OCI-LY7 (cell line): ENCODE measurements around the gene IL15RA. TPM values are rescaled to one million over a fixed set of nuclear protein-coding genes. Genes with fewer than 3 reads are reported as not detected.
"Not testable (repeated sequence)": the region's sequence is repeated elsewhere in the genome, so short reads cannot be mapped to it uniquely, and the experiment has no call there.

Experiments
- BruUV-seq: library from RNA; stranded (reverse); fragments of 400-500 nt; replicated peaks from 2 replicates; lab custom pipeline; 2021; lab: Mats Ljungman, UMichigan
- CTCF ChIA-PET: fragments of 300-600 bp; sonication (Branson Sonifier 250); formaldehyde crosslinking; loops from one replicate; lab custom pipeline; 2022; ENCODE audit warnings: antibody characterized with exemption; ENCODE audit not compliant: unreplicated experiment; lab: Charles Lee
- POLR2A ChIA-PET: fragments of 300-600 bp; sonication (Branson Sonifier 250); formaldehyde crosslinking; loops from one replicate; lab custom pipeline; 2022; ENCODE audit warnings: antibody characterized with exemption; lab: Charles Lee
- DNase-seq: peaks from one replicate; pipeline ENCODE4 v3.0.0-alpha.2; 2015; ENCODE audit warnings: low spot score
- H2AFZ ChIP-seq: fragments of 200-600 bp; sonication (generic), shearing (Covaris generic); 2 replicates; pipeline ENCODE4 v1.6.1; 2014; ENCODE audit warnings: mild to moderate bottlenecking, antibody characterized with exemption, low read length, moderate library complexity
- H3K27ac ChIP-seq: fragments of 200-600 bp; sonication (generic); 2 replicates; pipeline ENCODE4 v1.5.1; 2014; ENCODE audit warnings: mixed run types, low read depth, mild to moderate bottlenecking, moderate library complexity, low read length, inconsistent platforms; ENCODE audit not compliant: poor library complexity, severe bottlenecking
- H3K36me3 ChIP-seq: fragments of 200-600 bp; sonication (generic); 2 replicates; pipeline ENCODE4 v1.6.1; 2014; ENCODE audit warnings: mild to moderate bottlenecking, antibody characterized with exemption, low read length, moderate library complexity, mixed read lengths; ENCODE audit not compliant: insufficient read depth
- H3K4me1 ChIP-seq: fragments of 200-600 bp; sonication (generic); 2 replicates; pipeline ENCODE4 v1.5.1; 2014; ENCODE audit warnings: mild to moderate bottlenecking, low read length; ENCODE audit not compliant: insufficient read depth, poor library complexity, severe bottlenecking
- H3K4me2 ChIP-seq: fragments of 200-600 bp; sonication (generic); 2 replicates; pipeline ENCODE4 v1.6.1; 2014; ENCODE audit warnings: mild to moderate bottlenecking, low read length
- H3K4me3 ChIP-seq: fragments of 200-600 bp; sonication (generic); 2 replicates; pipeline ENCODE4 v1.5.1; 2014; ENCODE audit warnings: mild to moderate bottlenecking, low read depth, low read length; ENCODE audit not compliant: poor library complexity, severe bottlenecking
- H3K79me2 ChIP-seq: fragments of 200-600 bp; sonication (generic); 2 replicates; pipeline ENCODE4 v1.6.1; 2016; ENCODE audit warnings: low read depth, mild to moderate bottlenecking, low read length, moderate library complexity, mixed read lengths; ENCODE audit not compliant: insufficient read depth
- H3K9me2 ChIP-seq: fragments of 200-600 bp; sonication (generic); 2 replicates; pipeline ENCODE4 v1.6.1; 2016; ENCODE audit warnings: mild to moderate bottlenecking, low read length, mixed read lengths; ENCODE audit not compliant: insufficient read depth
- H3K9me3 ChIP-seq: fragments of 200-600 bp; sonication (generic); 2 replicates; pipeline ENCODE4 v1.6.1; 2014; ENCODE audit warnings: mild to moderate bottlenecking, mixed run types, low read length, mixed read lengths
- H4K20me1 ChIP-seq: fragments of 200-600 bp; sonication (generic); 2 replicates; pipeline ENCODE4 v1.6.1; 2014; ENCODE audit warnings: mild to moderate bottlenecking, antibody characterized with exemption, low read length, moderate library complexity, mixed read lengths; ENCODE audit not compliant: insufficient read depth
- CTCF ChIP-seq: fragments of 200-600 bp; sonication (generic); conservative IDR thresholded peaks from 2 replicates; pipeline ENCODE4 v1.5.1; 2014; ENCODE audit warnings: mild to moderate bottlenecking, antibody characterized with exemption, low read length, moderate library complexity, mixed read lengths
- EZH2phosphoT487 ChIP-seq: fragments of 200-600 bp; sonication (generic); IDR thresholded peaks from 2 replicates; pipeline ENCODE4 v1.6.1; 2018; ENCODE audit warnings: low read depth, borderline replicate concordance, mild to moderate bottlenecking, mixed run types, antibody characterized with exemption, low read length, moderate library complexity, mixed read lengths
- intact Hi-C: fragments of 100-400 bp; cut with micrococcal nuclease; formaldehyde crosslinking; loops from one replicate; pipeline ENCODE4 v1.10.0; 2022; ENCODE audit not compliant: unreplicated experiment
- total RNA-seq, 2 experiments: library from RNA; depleted of rRNA in 1 of 2; stranded (reverse); fragments of >200 nt in 1 of 2; shearing (Covaris generic) in 1 of 2; gene quantifications; 2 replicates each; pipeline ENCODE4 v1.2.3, GENCODE V29; 2014 to 2022

The IL15RA gene
- total RNA-seq, 2 experiments from 2014 or later, result 5.9 to 14.5 TPM

GRCh38 chr10:5910323-5911100 is 66.8 kb downstream of the IL15RA start:
- CTCF ChIA-PET, result no interaction called here

GRCh38 chr10:5908676-5909075 is 68.7 kb downstream of the IL15RA start:
- DNase-seq, H4K20me1 ChIP-seq, H3K27ac ChIP-seq, H3K9me2 ChIP-seq, H3K4me1 ChIP-seq, H3K9me3 ChIP-seq, H3K4me3 ChIP-seq, H3K79me2 ChIP-seq, BruUV-seq, intact Hi-C loops, H2AFZ ChIP-seq, H3K4me2 ChIP-seq, CTCF ChIA-PET: not testable (repeated sequence)
- POLR2A ChIA-PET, result interaction anchor here (0.8 kb wide), 1 partner anchor 365 kb away, joined by 3 read pairs; no protein-coding TSS in a partner anchor
- peaks cover 62% of the 10 kb centered on the region for H3K36me3 ChIP-seq

More at GRCh38 chr10:5910323-5911100, 66.8 kb downstream of the IL15RA start:
- no peaks in the 10 kb centered on the region for H3K79me2 ChIP-seq
- H3K4me3 ChIP-seq, result no peak overlapping the region
- H3K9me3 ChIP-seq, result no peaks in the 10 kb centered on the region
- no peaks in the 10 kb centered on the region for H3K9me2 ChIP-seq
- H3K27ac ChIP-seq, result no peak overlapping the region
- no peaks in the 10 kb centered on the region for H3K4me1 ChIP-seq
- no peak overlapping the region for H3K4me2 ChIP-seq
- POLR2A ChIA-PET, result no interaction called here
- H4K20me1 ChIP-seq, result no peaks in the 10 kb centered on the region
- H3K36me3 ChIP-seq, result peaks cover 75% of the 10 kb centered on the region
- H2AFZ ChIP-seq, result no peak overlapping the region
- intact Hi-C loops, result no loop called here
- no peak for TF ChIP-seq CTCF
- no peak for TF ChIP-seq EZH2phosphoT487
- BruUV-seq, result no TSS peak
- DNase-seq, result no peak

GRCh38 chr10:5906651-5907050 is 70.7 kb downstream of the IL15RA start:
- intact Hi-C loops, result no loop called here
- CTCF ChIA-PET, result no interaction called here
- Histone ChIP-seq H3K9me3 (no peaks in the 10 kb centered on the region), H3K79me2 (no peaks in the 10 kb centered on the region), H4K20me1 (no peaks in the 10 kb centered on the region), H3K36me3 (peaks cover 54% of the 10 kb centered on the region), H3K4me2 (no peak overlapping the region), H3K4me1 (peaks cover 8% of the 10 kb centered on the region), H3K4me3 (no peak overlapping the region), H2AFZ (no peak overlapping the region), H3K9me2 (no peaks in the 10 kb centered on the region), H3K27ac (no peak overlapping the region)
- BruUV-seq, result no TSS peak
- no peak for TF ChIP-seq CTCF
- TF ChIP-seq EZH2phosphoT487, result no peak
- POLR2A ChIA-PET, result interaction anchor here (0.6 to 2.0 kb wide), 3 partner anchors 12 to 256 kb away, joined by 3 to 5 read pairs (median 4); no protein-coding TSS in a partner anchor
- DNase-seq, result no peak
